Stimulated activated CD8-positive, alpha-beta memory T cell treated with anti-CD3 and anti-CD28 coated beads, Interleukin-7, amount 100 ng/mL, for 48 hours (primary cell): ENCODE data around the gene CYTH3.
"Not testable (repeated sequence)": the region's sequence is repeated elsewhere in the genome, so short reads cannot be mapped to it uniquely, and the experiment has no call there.

Source experiments
- DNase-seq, 2 donors: peaks; one replicate each; pipeline ENCODE4 v3.0.0-alpha.2; 2020; ENCODE audit warnings: low read depth in 1 of 2; ENCODE audit errors: extremely low read depth in 1 of 2

CYTH3 gene

GRCh38 chr7:6283391-6284054, 11.1 kb upstream of the CYTH3 start:
- not testable (repeated sequence) for DNase-seq

GRCh38 chr7:6279937-6280336, 7.5 kb upstream of the CYTH3 start:
- DNase-seq, result no peak

- DNase-seq, result no peak
Measured at GRCh38 chr7:6279341-6279740, 6.9 kb upstream of the CYTH3 start.

GRCh38 chr7:6278749-6279310, 6.4 kb upstream of the CYTH3 start:
- DNase-seq, result no peak

GRCh38 chr7:6277476-6277875, 5.1 kb upstream of the CYTH3 start:
- DNase-seq, result no peak

GRCh38 chr7:6276911-6277408, 4.5 kb upstream of the CYTH3 start:
- DNase-seq, result no peak

GRCh38 chr7:6274743-6275142, 2.3 kb upstream of the CYTH3 start:
- DNase-seq, result no peak

- no peak for DNase-seq
Measured at GRCh38 chr7:6273917-6274630, 1.6 kb upstream of the CYTH3 start.

GRCh38 chr7:6273380-6273837, 985 bp upstream of the CYTH3 start:
- no peak for DNase-seq

GRCh38 chr7:6271694-6272440, 557 bp downstream of the CYTH3 start:
- no peak for DNase-seq

- no peak for DNase-seq
Measured at GRCh38 chr7:6271060-6271658, 1.3 kb downstream of the CYTH3 start.

GRCh38 chr7:6269527-6269926, 2.9 kb downstream of the CYTH3 start:
- DNase-seq, result no peak

- no peak for DNase-seq
Measured at GRCh38 chr7:6268907-6269306, 3.5 kb downstream of the CYTH3 start.

GRCh38 chr7:6268023-6268900, 4.2 kb downstream of the CYTH3 start:
- no peak for DNase-seq

- no peak for DNase-seq
Measured at GRCh38 chr7:6266699-6267098, 5.7 kb downstream of the CYTH3 start.

- DNase-seq, result no peak
Measured at GRCh38 chr7:6262221-6262620, 10.2 kb downstream of the CYTH3 start.

- no peak for DNase-seq
Measured at GRCh38 chr7:6261699-6262098, 10.7 kb downstream of the CYTH3 start.

- DNase-seq, result no peak
Measured at GRCh38 chr7:6260291-6261187, 11.9 kb downstream of the CYTH3 start.

GRCh38 chr7:6259257-6259656, 13.2 kb downstream of the CYTH3 start:
- no peak for DNase-seq
